K562 (cell line): ENCODE measurements around the gene GAL3ST2. TPM values are rescaled to one million over a fixed set of nuclear protein-coding genes. Genes with fewer than 3 reads are reported as not detected.
A peak's percentile ranks its signal among the peaks of the same experiment; 100 is the strongest.

Experiments used
- ATF1 ChIP-seq, 2 experiments: fragments of 450-650 bp in 1 of 2; IDR thresholded peaks; 2 replicates each; pipeline ENCODE4 v1.6.1; 2016; ENCODE audit warnings: missing compliant biosample characterization in 1 of 2, missing genetic modification characterization in 1 of 2
- CREM ChIP-seq: IDR thresholded peaks from 2 replicates; pipeline ENCODE4 v1.6.1; 2014; ENCODE audit warnings: antibody characterized with exemption, low read depth
- E2F3 ChIP-seq: fragments of 250-450 bp; sonication (Bioruptor Pico); IDR thresholded peaks from 2 replicates; pipeline ENCODE4 v1.4.0; 2020; ENCODE audit warnings: mild to moderate bottlenecking
- E2F8 ChIP-seq: fragments of 450-650 bp; IDR thresholded peaks from 2 replicates; pipeline ENCODE4 v1.7.1; 2018; ENCODE audit warnings: mild to moderate bottlenecking, low read depth; ENCODE audit not compliant: partially characterized antibody
- GABPA ChIP-seq: fragments of 200-800 bp; sonication (Bioruptor generic); conservative IDR thresholded peaks from 2 replicates; pipeline ENCODE4 v1.6.1; 2016; ENCODE audit warnings: low read depth, missing genetic modification characterization, missing compliant biosample characterization
- JUND ChIP-seq, 2 experiments: IDR thresholded peaks; 2 replicates in 1 of 2; 3 replicates in 1 of 2; pipeline ENCODE4 v1.6.1; 2011; ENCODE audit warnings: borderline replicate concordance in 2 of 2, low read depth in 2 of 2, low read length in 2 of 2, improper control_type of control experiment in 1 of 2, missing biosample characterization in 1 of 2, missing genetic modification characterization in 1 of 2, missing genetic modification reagents in 1 of 2
- KAT8 ChIP-seq: fragments of 450-650 bp; IDR thresholded peaks from 2 replicates; pipeline ENCODE4 v1.6.1; 2016; ENCODE audit warnings: low read depth, mild to moderate bottlenecking
- KLF1 ChIP-seq: fragments of 450-650 bp; IDR thresholded peaks from 2 replicates; pipeline ENCODE4 v1.6.1; 2016; ENCODE audit warnings: missing genetic modification characterization, missing compliant biosample characterization
- MEIS2 ChIP-seq: fragments of 450-650 bp; IDR thresholded peaks from 2 replicates; pipeline ENCODE4 v1.6.1; 2014; ENCODE audit warnings: mild to moderate bottlenecking; ENCODE audit not compliant: partially characterized antibody
- NFE2L1 ChIP-seq: fragments of 450-650 bp; IDR thresholded peaks from 2 replicates; pipeline ENCODE4 v1.6.1; 2016; ENCODE audit warnings: missing genetic modification characterization, low read depth, mild to moderate bottlenecking, missing compliant biosample characterization, moderate library complexity, borderline replicate concordance
- NONO ChIP-seq, 2 experiments: fragments of 200-400 bp in 1 of 2; fragments of 450-650 bp in 1 of 2; formaldehyde crosslinking in 1 of 2; IDR thresholded peaks; 2 replicates each; pipeline ENCODE4 v1.6.1; 2017; ENCODE audit warnings: low read depth in 2 of 2, mild to moderate bottlenecking in 2 of 2, moderate library complexity in 2 of 2, low read length in 1 of 2
- NRF1 ChIP-seq, 2 experiments: fragments of 450-650 bp; IDR thresholded peaks in 1 of 2; conservative IDR thresholded peaks in 1 of 2; 2 replicates each; pipeline ENCODE4 v1.6.1; 2014; ENCODE audit warnings: mild to moderate bottlenecking in 2 of 2
- PCBP1 ChIP-seq: fragments of 200-400 bp; formaldehyde crosslinking; IDR thresholded peaks from 2 replicates; pipeline ENCODE4 v1.6.1; 2018; ENCODE audit warnings: mild to moderate bottlenecking, low read depth, low read length; ENCODE audit not compliant: poor library complexity, severe bottlenecking
- PKNOX1 ChIP-seq: fragments of 450-650 bp; IDR thresholded peaks from 2 replicates; pipeline ENCODE4 v1.6.1; 2016
- SAFB ChIP-seq: fragments of 200-400 bp; formaldehyde crosslinking; IDR thresholded peaks from 2 replicates; pipeline ENCODE4 v1.6.1; 2017; ENCODE audit warnings: low read depth, low read length, borderline replicate concordance
- ZBED1 ChIP-seq: IDR thresholded peaks from 2 replicates; pipeline ENCODE4 v1.6.1; 2014
- ZBTB1 ChIP-seq: sonication (generic); formaldehyde crosslinking; IDR thresholded peaks from 2 replicates; pipeline ENCODE4 v1.8.1; 2023; ENCODE audit warnings: missing genetic modification reagents, low read depth, mild to moderate bottlenecking, borderline replicate concordance
- ZBTB7A ChIP-seq: IDR thresholded peaks from 2 replicates; pipeline ENCODE4 v1.6.1; 2011; ENCODE audit warnings: low read depth, mild to moderate bottlenecking, low read length, moderate library complexity, borderline replicate concordance; ENCODE audit not compliant: control insufficient read depth
- ZC3H11A ChIP-seq: IDR thresholded peaks from 2 replicates; pipeline ENCODE4 v1.6.1; 2012; ENCODE audit warnings: low read depth, low read length, improper control_type of control experiment
- ZNF639 ChIP-seq, 2 experiments: fragments of 200-800 bp in 1 of 2; sonication (Bioruptor generic) in 1 of 2; sonication (generic) in 1 of 2; formaldehyde crosslinking in 1 of 2; IDR thresholded peaks in 1 of 2; conservative IDR thresholded peaks in 1 of 2; 2 replicates each; pipeline versions ENCODE4 v1.5.0 to v1.6.1; 2016 to 2020; ENCODE audit warnings: missing compliant biosample characterization in 1 of 2, missing genetic modification characterization in 1 of 2, missing genetic modification reagents in 1 of 2
- polyA plus RNA-seq, 8 experiments: library from polyadenylated mRNA; depleted of rRNA in 4 of 8; stranded (reverse) in 5 of 8; unstranded in 3 of 8; fragments of >200 nt; fragmentation: Nextera tagmentation in 2 of 8; fragmentation: Illumina TruSeq in 1 of 8; extraction: Ambion mirVana in 2 of 8; extraction: Trizol in 1 of 8; gene quantifications; 2 replicates each; pipeline versions ENCODE4 v1.2.1 to v1.2.3, GENCODE V29; 2011 to 2014; ENCODE audit warnings: inconsistent platforms in 1 of 8, missing spikeins in 1 of 8
- total RNA-seq, 7 experiments: library from RNA; depleted of rRNA in 6 of 7; stranded (reverse); fragments of >200 nt in 6 of 7; fragmentation: Illumina TruSeq in 2 of 7; extraction: Trizol in 2 of 7; gene quantifications; 2 replicates each; pipeline versions ENCODE4 v1.2.1 to v1.2.3, GENCODE V29; 2011 to 2021; ENCODE audit warnings: low replicate concordance in 1 of 7

Gene GAL3ST2
- total and polyA plus RNA-seq, 9 of the 15 experiments (the other 6 are each of a cell fraction or from before 2014, with no cell fraction given) = 0.42 TPM; not detected in 8

- TF ChIP-seq E2F8 = no peak
- peak; percentile 23 for TF ChIP-seq PCBP1
- TF ChIP-seq GABPA (tag) = 0 out of 2 replicates have a peak, but pooled peaks have one; percentile 19
- peak; percentile 17 for TF ChIP-seq MEIS2
- no peak for TF ChIP-seq KAT8
- no peak for TF ChIP-seq ZC3H11A
- TF ChIP-seq NFE2L1 = no peak
- 0 out of 2 replicates have a peak, but pooled peaks have one; percentile 15 for TF ChIP-seq CREM
- peak in 1 of 2 experiments; percentile 69; a peak in 1 of 4 replicates for TF ChIP-seq ZNF639 (CRISPR knock-in tag; conservative IDR thresholded peaks at IDR 0.05 in 1 of 2, IDR thresholded peaks at IDR 0.05 in 1 of 2)
- peak; percentile 88; the same call in 1 of the 2 replicates for TF ChIP-seq ZBTB7A
- peak; percentile 80 to 84 for TF ChIP-seq NRF1 (conservative IDR thresholded peaks at IDR 0.05 in 1 of 2, IDR thresholded peaks at IDR 0.05 in 1 of 2)
- TF ChIP-seq ZBTB1 (CRISPR knock-in tag) = 0 out of 2 replicates have a peak, but pooled peaks have one; percentile 60
- TF ChIP-seq JUND (IDR thresholded peaks at IDR 0.05; ENCODE audit: borderline replicate concordance, low read depth, low read length) = peak; percentile 69
- TF ChIP-seq JUND (tag; IDR thresholded peaks at IDR 0.05; ENCODE audit: borderline replicate concordance, low read depth, low read length) = peak; percentile 63; the same call in 1 of the 3 replicates
- TF ChIP-seq NONO (IDR thresholded peaks at IDR 0.05; ENCODE audit: low read depth in 2 of 2, low read length in 1 of 2) = peak in 1 of 2 experiments; percentile 69; a peak in 1 of 4 replicates
- TF ChIP-seq E2F3 = 0 out of 2 replicates have a peak, but pooled peaks have one; percentile 19
- no peak for TF ChIP-seq ATF1 (CRISPR knock-in tag; IDR thresholded peaks at IDR 0.05)
- TF ChIP-seq ATF1 (tag; IDR thresholded peaks at IDR 0.05) = peak; percentile 43; the same call in 1 of the 2 replicates
- peak; percentile 99 for TF ChIP-seq KLF1
- no peak for TF ChIP-seq ZBED1
- peak; percentile 56 for TF ChIP-seq PKNOX1
- 0 out of 2 replicates have a peak, but pooled peaks have one; percentile 28 for TF ChIP-seq SAFB
These were observed 67.6 kb downstream of the GAL3ST2 start (continued) for GRCh38 chr2:241844066-241844728.
